Panc1 (cell line): ENCODE data around the gene HADH. TPM values are rescaled to one million over a fixed set of nuclear protein-coding genes. Genes with fewer than 3 reads are reported as not detected.

Experiments
- ATAC-seq: fragments of 200-7000 bp; cut with Tn5 transposase; 2 replicates; pipeline ENCODE4 v1.9.1; 2020; ENCODE audit warnings: mild to moderate bottlenecking, moderate library complexity
- BruUV-seq: library from RNA; stranded (reverse); fragments of 400-500 nt; replicated peaks from 2 replicates; lab custom pipeline; 2021; lab: Mats Ljungman, UMichigan
- CTCF ChIA-PET: fragments of 300-600 bp; sonication (Branson Sonifier 250); formaldehyde crosslinking; loops from one replicate; lab custom pipeline; 2022; ENCODE audit warnings: antibody characterized with exemption; lab: Charles Lee
- POLR2A ChIA-PET: fragments of 300-600 bp; sonication (Branson Sonifier 250); formaldehyde crosslinking; loops from one replicate; lab custom pipeline; 2022; ENCODE audit warnings: antibody characterized with exemption; lab: Charles Lee
- DNase-seq: peaks from one replicate; pipeline ENCODE4 v3.0.0-alpha.2; 2010; ENCODE audit warnings: low read depth, low spot score
- H3K27ac ChIP-seq: 2 replicates; pipeline ENCODE4 v1.5.1; 2011; ENCODE audit warnings: mild to moderate bottlenecking, low read length, inconsistent platforms
- H3K27me3 ChIP-seq: fragments of 200-500 bp; sonication (Bioruptor generic); 2 replicates; pipeline ENCODE4 v1.6.0; 2014; ENCODE audit warnings: low read length, inconsistent platforms; ENCODE audit not compliant: control insufficient read depth, insufficient read depth
- H3K36me3 ChIP-seq: fragments of 200-500 bp; sonication (Bioruptor generic); 2 replicates; pipeline ENCODE4 v1.5.1; 2014; ENCODE audit warnings: inconsistent platforms, mild to moderate bottlenecking, low read length, moderate library complexity; ENCODE audit not compliant: control insufficient read depth, insufficient read depth
- H3K4me1 ChIP-seq: 2 replicates; pipeline ENCODE4 v1.5.1; 2011; ENCODE audit warnings: inconsistent platforms, mild to moderate bottlenecking, low read length, moderate library complexity; ENCODE audit not compliant: control insufficient read depth, insufficient read depth
- H3K4me3 ChIP-seq, 2 experiments: 2 replicates each; pipeline ENCODE4 v1.5.1; 2011 to 2012; ENCODE audit warnings: low read depth in 2 of 2, low read length in 2 of 2, mild to moderate bottlenecking in 2 of 2, inconsistent platforms in 1 of 2, moderate library complexity in 1 of 2
- H3K9me3 ChIP-seq: fragments of 200-500 bp; sonication (Bioruptor generic); 2 replicates; pipeline ENCODE4 v1.5.1; 2014; ENCODE audit warnings: low read depth, mild to moderate bottlenecking, inconsistent platforms, low read length, moderate library complexity; ENCODE audit not compliant: control insufficient read depth, insufficient read depth
- CTCF ChIP-seq: fragments of 450-650 bp; IDR thresholded peaks from 2 replicates; pipeline ENCODE4 v1.5.1; 2017; ENCODE audit warnings: mild to moderate bottlenecking
- POLR2AphosphoS5 ChIP-seq: IDR thresholded peaks from 2 replicates; pipeline ENCODE4 v1.6.1; 2012; ENCODE audit warnings: mild to moderate bottlenecking, low read depth, low read length, moderate library complexity
- REST ChIP-seq, 2 experiments: IDR thresholded peaks; 2 replicates each; pipeline ENCODE4 v1.6.1; 2011 to 2012; ENCODE audit warnings: low read depth in 2 of 2, control low read depth in 1 of 2, low read length in 1 of 2, mild to moderate bottlenecking in 1 of 2, moderate library complexity in 1 of 2; ENCODE audit not compliant: insufficient read depth in 1 of 2
- SIN3A ChIP-seq: IDR thresholded peaks from 2 replicates; pipeline ENCODE4 v1.6.1; 2012; ENCODE audit warnings: low read depth, mild to moderate bottlenecking, low read length, moderate library complexity, borderline replicate concordance; ENCODE audit not compliant: insufficient read depth
- TCF7L2 ChIP-seq: IDR thresholded peaks from 2 replicates; pipeline ENCODE4 v1.6.1; 2011; ENCODE audit warnings: mild to moderate bottlenecking, low read depth, low read length, inconsistent platforms
- in situ Hi-C: cut with HindIII; loops from 2 replicates; pipeline ENCODE4 v1.10.0; 2016; ENCODE audit warnings: low sequenced_read_pairs, low pct_unique_long_range_greater_than_20kb
- intact Hi-C: fragments of 100-400 bp; cut with micrococcal nuclease; formaldehyde crosslinking; loops from one replicate; pipeline ENCODE4 v1.10.0; 2022; ENCODE audit not compliant: unreplicated experiment
- total RNA-seq: library from RNA; stranded (reverse); gene quantifications from one replicate; pipeline ENCODE4 v1.2.1, GENCODE V29; 2021; ENCODE audit not compliant: unreplicated experiment

The HADH gene
- total RNA-seq, 1 experiment from 2014 or later = 20.0 TPM

- POLR2A ChIA-PET = no interaction called here
- no peak for TF ChIP-seq POLR2AphosphoS5
- TF ChIP-seq TCF7L2 = no peak
- no peak for TF ChIP-seq CTCF
- no peak for TF ChIP-seq SIN3A
- no peak for TF ChIP-seq REST (IDR thresholded peaks at IDR 0.05; ENCODE audit: insufficient read depth in 1 of 2, low read depth in 2 of 2, low read length in 1 of 2)
- ATAC-seq (no peak), DNase-seq (no peak)
- no TSS peak for BruUV-seq
- in situ Hi-C loops (no loop called here), intact Hi-C loops (no loop called here)
- no peak overlapping the region for H3K4me3 ChIP-seq
- H3K36me3 ChIP-seq = no peaks in the 10 kb centered on the region
- no peaks in the 10 kb centered on the region for H3K27me3 ChIP-seq
- no peak overlapping the region for H3K27ac ChIP-seq
- H3K9me3 ChIP-seq = no peaks in the 10 kb centered on the region
- CTCF ChIA-PET = no interaction called here
- H3K4me1 ChIP-seq = no peaks in the 10 kb centered on the region
These were observed 16.7 kb downstream of the HADH start for GRCh38 chr4:108006361-108006760.

- CTCF ChIA-PET = no interaction called here
- H3K27ac ChIP-seq = no peak overlapping the region
- H3K36me3 ChIP-seq = no peaks in the 10 kb centered on the region
- no peaks in the 10 kb centered on the region for H3K9me3 ChIP-seq
- intact Hi-C loops (no loop called here), in situ Hi-C loops (no loop called here)
- no peaks in the 10 kb centered on the region for H3K4me1 ChIP-seq
- no peak for DNase-seq
- POLR2A ChIA-PET = no interaction called here
- BruUV-seq = no TSS peak
- H3K4me3 ChIP-seq = no peak overlapping the region
- no peaks in the 10 kb centered on the region for H3K27me3 ChIP-seq
- ATAC-seq = no peak
- TF ChIP-seq REST (IDR thresholded peaks at IDR 0.05; ENCODE audit: insufficient read depth in 1 of 2, low read depth in 2 of 2, low read length in 1 of 2) = no peak
- TF ChIP-seq SIN3A = no peak
- no peak for TF ChIP-seq TCF7L2
- TF ChIP-seq POLR2AphosphoS5 = no peak
- no peak for TF ChIP-seq CTCF
These were observed 18.3 kb downstream of the HADH start for GRCh38 chr4:108007984-108008383.
